ENCODE data around the gene HSPG2. TPM values are rescaled to one million over a fixed set of nuclear protein-coding genes. Genes with fewer than 3 reads are reported as not detected.
A peak's percentile ranks its signal among the peaks of the same experiment; 100 is the strongest.

The HSPG2 gene
- total and polyA plus RNA-seq, 9 of the 15 experiments (the other 6 are each of a cell fraction or from before 2014, with no cell fraction given) = 0.14 to 160 (median 15.7) TPM

GRCh38 chr1:21783679-21784603 lies 153.2 kb downstream of the HSPG2 start (continued):
- TF ChIP-seq FOXP4 (CRISPR knock-in tag; IDR thresholded peaks at IDR 0.05; ENCODE audit: borderline replicate concordance) = 0 out of 2 replicates have a peak, but pooled peaks have one; percentile 34
- 0 out of 2 replicates have a peak, but pooled peaks have one; percentile 59 for TF ChIP-seq MYNN (IDR thresholded peaks at IDR 0.05)
- no peak for TF ChIP-seq MYNN (CRISPR knock-in tag; IDR thresholded peaks at IDR 0.05)
- peak; percentile 96 for TF ChIP-seq ZNF644 (tag; IDR thresholded peaks at IDR 0.05; ENCODE audit: low read depth)
- peak; percentile 61 for TF ChIP-seq ZNF316 (IDR thresholded peaks at IDR 0.05)
- peak; percentile 100 for TF ChIP-seq ETS1 (conservative IDR thresholded peaks at IDR 0.05; ENCODE audit: control insufficient read depth, low read depth, low read length)
- TF ChIP-seq DDX20 (tag; IDR thresholded peaks at IDR 0.05; ENCODE audit: low read depth) = peak; percentile 14; the same call in 1 of the 2 replicates
- peak; percentile 96 for TF ChIP-seq ZNF143 (CRISPR knock-in tag; IDR thresholded peaks at IDR 0.05)
- TF ChIP-seq KDM2B (CRISPR knock-in tag; IDR thresholded peaks at IDR 0.05) = 0 out of 2 replicates have a peak, but pooled peaks have one; percentile 3
- peak; percentile 8 for TF ChIP-seq E2F8 (IDR thresholded peaks at IDR 0.05; ENCODE audit: low read depth, partially characterized antibody)
- TF ChIP-seq CEBPZ (IDR thresholded peaks at IDR 0.05; ENCODE audit: borderline replicate concordance, low read depth, low read length) = no peak
- TF ChIP-seq KDM5B (IDR thresholded peaks at IDR 0.05; ENCODE audit: insufficient replicate concordance, low read depth, low read length) = peak; percentile 33
- 0 out of 2 replicates have a peak, but pooled peaks have one; percentile 47 for TF ChIP-seq CGGBP1 (CRISPR knock-in tag; IDR thresholded peaks at IDR 0.05)
- peak; percentile 37; the same call in 1 of the 2 replicates for TF ChIP-seq CC2D1A (IDR thresholded peaks at IDR 0.05)
- TF ChIP-seq ZNF551 (CRISPR knock-in tag; IDR thresholded peaks at IDR 0.05) = no peak
- TF ChIP-seq ZNF75A (CRISPR knock-in tag; IDR thresholded peaks at IDR 0.05) = 0 out of 2 replicates have a peak, but pooled peaks have one; percentile 2
